ENCODE measurements around the gene BMP8A.
A peak's percentile ranks its signal among the peaks of the same experiment; 100 is the strongest.

The BMP8A gene

DNA sequence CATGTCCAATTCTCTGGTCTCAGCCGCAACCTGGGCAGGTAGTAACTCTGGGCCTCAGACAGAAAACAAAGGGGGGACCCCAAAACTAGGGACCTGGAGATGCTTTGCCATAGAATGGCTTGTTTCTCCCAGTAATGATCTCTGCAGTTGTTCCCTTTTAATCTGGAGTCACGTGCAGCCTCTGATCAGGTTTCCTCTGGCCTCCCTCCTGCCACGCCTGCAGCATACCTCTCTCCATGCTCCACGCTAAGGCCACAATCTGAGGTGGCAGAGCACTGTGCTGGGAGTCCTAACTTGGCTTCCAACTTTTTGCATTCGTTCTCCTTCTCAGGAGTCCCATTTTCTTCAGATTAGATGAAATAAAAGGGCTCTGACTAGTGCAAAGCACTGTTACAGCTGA, 83.2 kb downstream of the BMP8A start:
- Histone ChIP-seq H3K27me3 (ENCODE audit: control insufficient read depth in 2 of 2, insufficient read depth in 2 of 2, low read length in 2 of 2) (no peaks in the 10 kb centered on the region), H3K36me3 (ENCODE audit: control insufficient read depth in 2 of 2, insufficient read depth in 2 of 2, low read length in 2 of 2) (peaks cover 38 to 42% of the 10 kb centered on the region in 2 donors), H3K27ac (ENCODE audit: low read depth in 2 of 2, low read length in 2 of 2) (peak overlapping the region; percentile 72 to 73), H3K4me3 (ENCODE audit: low read length in 2 of 2) (peak overlapping the region; percentile 82 to 85), H3K4me1 (ENCODE audit: control insufficient read depth in 2 of 2, insufficient read depth in 2 of 2, low read length in 2 of 2) (peaks cover 20 to 24% of the 10 kb centered on the region in 2 donors), H3K9ac (ENCODE audit: low read depth in 1 of 2, low read length in 2 of 2) (peak overlapping the region; percentile 72 to 83), H3K9me3 (ENCODE audit: control insufficient read depth in 2 of 2, low read length in 2 of 2) (no peaks in the 10 kb centered on the region)
